Heart left ventricle (tissue), 16 donors: ENCODE measurements around the gene SMAD4. TPM values are rescaled to one million over a fixed set of nuclear protein-coding genes. Genes with fewer than 3 reads are reported as not detected.
"Not testable (repeated sequence)": the region's sequence is repeated elsewhere in the genome, so short reads cannot be mapped to it uniquely, and the experiment has no call there.

ENCODE experiments used
- ATAC-seq, 4 donors: fragments of 200-7000 bp; cut with Tn5 transposase; one replicate each; pipeline ENCODE4 v1.9.1; 2020 to 2022; ENCODE audit warnings: moderate library complexity in 4 of 4, mild to moderate bottlenecking in 3 of 4, moderate number of reproducible peaks in 1 of 4
- DNase-seq, 5 donors: peaks; one replicate each; pipeline ENCODE4 v3.0.0-alpha.2; 2020
- H3K27ac ChIP-seq, 12 donors: fragments of 200-600 bp; sonication (generic) in 4 of 12; one replicate each; pipeline versions ENCODE4 v1.5.0 to v1.8.0; 2016 to 2022; ENCODE audit warnings: mild to moderate bottlenecking in 2 of 12
- H3K27me3 ChIP-seq, 9 donors: fragments of 200-600 bp; sonication (generic) in 2 of 9; one replicate each; pipeline versions ENCODE4 v1.5.1 to v1.8.0; 2016 to 2022; ENCODE audit warnings: mild to moderate bottlenecking in 3 of 9
- H3K36me3 ChIP-seq, 9 donors: fragments of 200-600 bp; sonication (generic) in 2 of 9; one replicate each; pipeline versions ENCODE4 v1.5.0 to v1.8.0; 2018 to 2022; ENCODE audit warnings: mild to moderate bottlenecking in 2 of 9
- H3K4me1 ChIP-seq, 12 donors: fragments of 200-600 bp; sonication (generic) in 4 of 12; one replicate each; pipeline versions ENCODE4 v1.5.0 to v1.8.0; 2016 to 2022; ENCODE audit warnings: mild to moderate bottlenecking in 3 of 12
- H3K4me3 ChIP-seq, 12 donors: fragments of 200-600 bp; sonication (generic) in 4 of 12; one replicate each; pipeline versions ENCODE4 v1.5.0 to v1.8.0; 2017 to 2022; ENCODE audit warnings: mild to moderate bottlenecking in 9 of 12, moderate library complexity in 4 of 12
- H3K9me3 ChIP-seq, 12 donors: fragments of 200-600 bp; sonication (generic) in 4 of 12; one replicate each; pipeline versions ENCODE4 v1.5.0 to v1.8.0; 2016 to 2022; ENCODE audit warnings: mild to moderate bottlenecking in 1 of 12
- CTCF ChIP-seq, 12 donors: fragments of 200-600 bp; sonication (generic) in 4 of 12; IDR thresholded peaks; one replicate each; pipeline versions ENCODE4 v1.5.0 to v1.8.0; 2018 to 2022; ENCODE audit warnings: antibody characterized with exemption in 12 of 12, mild to moderate bottlenecking in 5 of 12
- POLR2A ChIP-seq, 2 donors: fragments of 450-650 bp; IDR thresholded peaks; one replicate each; pipeline ENCODE4 v1.6.1; 2017; ENCODE audit warnings: antibody characterized with exemption in 2 of 2, mild to moderate bottlenecking in 2 of 2, moderate library complexity in 2 of 2
- WGBS, 4 donors: extraction: QIAGEN DNeasy Blood & Tissue Kit in 2 of 4; methylation state at CpG; one replicate each; pipeline versions ENCODE4 v1.1.5 to v1.1.7; 2013 to 2018; 5-methylcytosine and 5-hydroxymethylcytosine counted together
- intact Hi-C, 10 donors: fragments of 100-400 bp; cut with DNase I; formaldehyde crosslinking; loops; one replicate each; pipeline versions ENCODE4 v1.11.1 to v1.14.2; 2022
- polyA plus RNA-seq, 2 donors: library from polyadenylated mRNA; stranded (reverse); fragments of 200-250 nt; gene quantifications; one replicate each; pipeline ENCODE4 v1.2.3, GENCODE V29; 2013
- total RNA-seq, 9 donors: library from RNA; depleted of rRNA in 2 of 9; stranded (reverse); fragments of >200 nt in 2 of 9; fragmentation: NEBNext Ultra II Directional in 3 of 9; extraction: Animal tissue kit (Norgen Biotek cat#: 25700) in 3 of 9; gene quantifications; one replicate each; pipeline versions ENCODE4 v1.1.0 to v1.2.4, GENCODE V29; 2016 to 2023
- donor health status: ischemic (EF 13 %, LVEDD 7.1; RV severe dilation, severe dysfunction).
- donor health status: healthy with polysubstance abuse.
- donor health status: DM: no; HTN: yes; CAD: no.
- donor health status: DM: no; HTN: no; CAD: no.
- donor health status: ischemic (EF 25% LVEDD 6.9; RV normal size, moderate dysfunction).
- donor health status: ischemic (EF 25% LVEDD 5.7; RV mildly dilated, moderate dysfunction).
- donor health status: healthy.
- donor health status: DM: yes; HTN: yes; CAD: no.
- donor health status: ischemic (EF 35%, LVEDD 5.7; RV mildly dilated, moderate dysfunction).
- donor health status: nonischemic (EF 11% LVEDD 7.7; RV severe dilation, severe dysfunction).
- donor health status: DM: yes; HTN: yes; CAD: no.
- donor health status: PGD.
- donor health status: ischemic (EF 29% LVEDD 5.4; RV normal size, mild dysfunction).
- donor health status: nonischemic (EF 23%, LVEDD 6.1; RV moderate dilation, normal function).

Gene SMAD4
- total and polyA plus RNA-seq, 11 donors = 10.8 to 103 (median 87.8) TPM

- Histone ChIP-seq H3K36me3 (peaks cover 0 to 20% (median 10%) of the 10 kb centered on the region in 9 donors), H3K4me1 (no peaks in the 10 kb centered on the region), H3K27ac (no peak overlapping the region), H3K4me3 (no peak overlapping the region), H3K9me3 (peaks cover 0 to 27% (median 13%) of the 10 kb centered on the region in 12 donors), H3K27me3 (no peaks in the 10 kb centered on the region)
- TF ChIP-seq POLR2A (IDR thresholded peaks at IDR 0.05) = no peak
- no peak for TF ChIP-seq CTCF (IDR thresholded peaks at IDR 0.05)
- DNase-seq (no peak), ATAC-seq (no peak)
- intact Hi-C loops = no loop called here
- WGBS, 4 donors = 95 to 98% (median 95%) methylated on average over 4 of the region's 4 CpGs
Observed at GRCh38 chr18:51089691-51090090, 59.7 kb downstream of the SMAD4 start.

- intact Hi-C loops = no loop called here
- Histone ChIP-seq H3K27me3 (no peaks in the 10 kb centered on the region), H3K4me3 (no peak overlapping the region), H3K9me3 (peaks cover 0 to 27% (median 13%) of the 10 kb centered on the region in 12 donors), H3K27ac (no peak overlapping the region), H3K36me3 (peaks cover 0 to 5% (median 0%) of the 10 kb centered on the region in 9 donors), H3K4me1 (no peaks in the 10 kb centered on the region)
- DNase-seq (no peak), ATAC-seq (no peak)
- 59 to 71% (median 64%) methylated on average over 5 of the region's 5 CpGs for WGBS, 4 donors
- TF ChIP-seq CTCF (IDR thresholded peaks at IDR 0.05) = no peak
Observed at GRCh38 chr18:51091270-51091669, 61.3 kb downstream of the SMAD4 start.

GRCh38 chr18:51092117-51092516, 62.1 kb downstream of the SMAD4 start:
- no peak for ATAC-seq
- no peak overlapping the region for H3K27ac ChIP-seq
- no peak for TF ChIP-seq CTCF (IDR thresholded peaks at IDR 0.05)
- TF ChIP-seq POLR2A (IDR thresholded peaks at IDR 0.05) = no peak
- H3K36me3 ChIP-seq = no peaks in the 10 kb centered on the region
- 46 to 60% (median 53%) methylated on average over 2 of the region's 2 CpGs for WGBS, 4 donors
- DNase-seq = no peak
- intact Hi-C loops = no loop called here
- peaks cover 0 to 27% (median 13%) of the 10 kb centered on the region in 12 donors for H3K9me3 ChIP-seq
- no peak overlapping the region for H3K4me3 ChIP-seq
- no peaks in the 10 kb centered on the region for H3K27me3 ChIP-seq
- H3K4me1 ChIP-seq = peaks cover 0 to 4% (median 0%) of the 10 kb centered on the region in 12 donors

- DNase-seq, H3K27me3 ChIP-seq, H3K36me3 ChIP-seq, ATAC-seq, H3K4me3 ChIP-seq, H3K27ac ChIP-seq, H3K4me1 ChIP-seq, intact Hi-C loops: not testable (repeated sequence)
- 80 to 100% (median 92%) methylated on average over 1 of the region's 1 CpG for WGBS, 4 donors
- H3K9me3 ChIP-seq = peaks cover 0 to 24% (median 10%) of the 10 kb centered on the region in 12 donors
Observed at GRCh38 chr18:51092967-51093366, 63.0 kb downstream of the SMAD4 start.
